GM19455 (cell line): ENCODE results near the gene FH.

ENCODE experiments used
- ATAC-seq: cut with Tn5 transposase; IDR thresholded peaks from one replicate; pipeline ENCODE4 v1.9.1; 2021; ENCODE audit not compliant: unreplicated experiment

The FH gene

GRCh38 chr1:241525026-241525425, 5.5 kb upstream of the FH start:
- ATAC-seq = no peak

- no peak for ATAC-seq
These were observed 2.2 kb upstream of the FH start for GRCh38 chr1:241521718-241522117.

- ATAC-seq = no peak
These were observed 518 bp upstream of the FH start for GRCh38 chr1:241520080-241520465.

- peak; percentile 39 for ATAC-seq
These were observed 863 bp downstream of the FH start for GRCh38 chr1:241518476-241519307.

- no peak for ATAC-seq
These were observed 6.2 kb downstream of the FH start for GRCh38 chr1:241513378-241513777.

- ATAC-seq = no peak
These were observed 12.2 kb downstream of the FH start for GRCh38 chr1:241507189-241507863.

GRCh38 chr1:241503444-241503843, 16.1 kb downstream of the FH start:
- no peak for ATAC-seq

GRCh38 chr1:241499910-241500309, 19.6 kb downstream of the FH start:
- ATAC-seq = no peak

GRCh38 chr1:241495741-241496140, 23.8 kb downstream of the FH start:
- no peak for ATAC-seq

- no peak for ATAC-seq
These were observed 30.8 kb downstream of the FH start for GRCh38 chr1:241488739-241489138.

- ATAC-seq = peak; percentile 65
These were observed 34.0 kb downstream of the FH start for GRCh38 chr1:241485554-241485992.

- peak; percentile 53 for ATAC-seq
These were observed 34.4 kb downstream of the FH start for GRCh38 chr1:241485145-241485544.

- no peak for ATAC-seq
These were observed 36.7 kb downstream of the FH start for GRCh38 chr1:241482761-241483250.

GRCh38 chr1:241479294-241479693, 40.3 kb downstream of the FH start:
- no peak for ATAC-seq

GRCh38 chr1:241475671-241476070, 43.9 kb downstream of the FH start:
- no peak for ATAC-seq

- no peak for ATAC-seq
These were observed 46.5 kb downstream of the FH start for GRCh38 chr1:241473026-241473425.

- no peak for ATAC-seq
These were observed 48.5 kb downstream of the FH start for GRCh38 chr1:241470908-241471590.

GRCh38 chr1:241470361-241470760, 49.2 kb downstream of the FH start:
- no peak for ATAC-seq

- no peak for ATAC-seq
These were observed 53.9 kb downstream of the FH start for GRCh38 chr1:241465673-241466072.

- no peak for ATAC-seq
These were observed 54.6 kb downstream of the FH start for GRCh38 chr1:241464985-241465384.

- ATAC-seq = no peak
These were observed 57.2 kb downstream of the FH start for GRCh38 chr1:241462391-241462790.
